Measurements from ENCODE around the gene SOX5. TPM values are rescaled to one million over a fixed set of nuclear protein-coding genes. Genes with fewer than 3 reads are reported as not detected.

Gene SOX5
- total RNA-seq, 1 experiment from 2014 or later: 3.1 TPM

DNA sequence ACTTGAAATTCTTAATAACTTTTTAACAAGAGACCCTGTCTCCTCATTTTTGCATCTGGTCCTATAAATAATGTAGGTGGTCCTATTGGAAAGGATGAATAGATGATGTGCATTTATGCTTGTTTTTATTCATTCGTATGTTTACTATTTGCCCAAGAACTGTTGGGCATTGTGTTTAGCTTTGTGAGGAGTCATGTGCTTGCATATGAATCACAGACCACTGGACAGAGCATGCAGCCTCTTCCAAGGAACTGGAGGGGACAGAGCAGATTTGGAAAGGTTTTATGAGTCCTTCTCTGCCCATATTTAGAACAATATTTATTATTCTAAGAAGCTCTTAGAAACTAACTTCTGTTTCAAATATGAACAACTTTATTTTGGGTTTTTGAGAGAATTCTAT, 414.0 kb downstream of the SOX5 start:
- Mint-ChIP-seq H3K4me1 (peaks cover 9 to 19% of the 10 kb centered on the region in 2 experiments), H3K27ac (no peak overlapping the region), H3K27me3 (ENCODE audit: low read depth) (no peaks in the 10 kb centered on the region), H3K36me3 (ENCODE audit: insufficient read depth in 1 of 3, low read depth in 3 of 3) (peaks cover 0 to 9% (median 1%) of the 10 kb centered on the region in 3 experiments; a peak in 3 of 7 replicates), H3K9me3 (peaks cover 0 to 3% of the 10 kb centered on the region in 2 experiments; a peak in 2 of 5 replicates), H3K4me3 (no peak overlapping the region)
- no peaks in the 10 kb centered on the region; the same call in 1 of the 2 replicates for H3K4me1 ChIP-seq (ENCODE audit: insufficient read depth, low read length)
- WGBS (ENCODE audit: extremely low coverage, insufficient read length, low lambda C conversion rate): no CpG with 5 or more reads among the region's 1 CpG
- H3K9ac ChIP-seq (ENCODE audit: extremely low read depth, insufficient read length, low read length): no peak overlapping the region
- H3T11ph ChIP-seq (ENCODE audit: low read length): no peak overlapping the region
- H3K4me2 ChIP-seq (ENCODE audit: insufficient read depth, insufficient read length, low read length): no peak overlapping the region
- DNase-seq: no peak
- H2BK20ac ChIP-seq (ENCODE audit: low read depth, low read length, poor library complexity, severe bottlenecking): no peak overlapping the region
- H3K79me1 ChIP-seq (ENCODE audit: insufficient read depth, low read depth, low read length, poor library complexity, severe bottlenecking): no peaks in the 10 kb centered on the region
- no peak overlapping the region for H3K27ac ChIP-seq (ENCODE audit: insufficient read length, low read depth, low read length)
- H2BK5ac ChIP-seq (ENCODE audit: insufficient read length, low read length): no peak overlapping the region
- no peak overlapping the region for H2BK15ac ChIP-seq (ENCODE audit: low read depth, low read length)
- H2AFZ ChIP-seq (ENCODE audit: low read length): no peak overlapping the region
- H2AK5ac ChIP-seq (ENCODE audit: insufficient read length, low read length): no peak overlapping the region
- no peak overlapping the region for H2BK12ac ChIP-seq (ENCODE audit: insufficient read length, low read depth, low read length)
- no peaks in the 10 kb centered on the region for H3K23me2 ChIP-seq (ENCODE audit: insufficient read length, low read depth, low read length, poor library complexity, severe bottlenecking)
- H4K20me1 ChIP-seq (ENCODE audit: control insufficient read depth, insufficient read depth, insufficient read length): no peaks in the 10 kb centered on the region
- no peak overlapping the region for H3K23ac ChIP-seq (ENCODE audit: insufficient read length, low read depth, low read length)
- H4K5ac ChIP-seq (ENCODE audit: insufficient read length, low read depth, low read length): no peak overlapping the region
- no peaks in the 10 kb centered on the region for H3K79me2 ChIP-seq (ENCODE audit: insufficient read depth, low read length)
- H3K56ac ChIP-seq (ENCODE audit: insufficient read length, low read depth, low read length): no peak overlapping the region
- no peak overlapping the region for H3K18ac ChIP-seq (ENCODE audit: insufficient read length, low read depth, low read length)
- H4K8ac ChIP-seq (replicated peaks; ENCODE audit: insufficient read length, low read depth, low read length): no peak overlapping the region
- TF ChIP-seq, protein P1, sequence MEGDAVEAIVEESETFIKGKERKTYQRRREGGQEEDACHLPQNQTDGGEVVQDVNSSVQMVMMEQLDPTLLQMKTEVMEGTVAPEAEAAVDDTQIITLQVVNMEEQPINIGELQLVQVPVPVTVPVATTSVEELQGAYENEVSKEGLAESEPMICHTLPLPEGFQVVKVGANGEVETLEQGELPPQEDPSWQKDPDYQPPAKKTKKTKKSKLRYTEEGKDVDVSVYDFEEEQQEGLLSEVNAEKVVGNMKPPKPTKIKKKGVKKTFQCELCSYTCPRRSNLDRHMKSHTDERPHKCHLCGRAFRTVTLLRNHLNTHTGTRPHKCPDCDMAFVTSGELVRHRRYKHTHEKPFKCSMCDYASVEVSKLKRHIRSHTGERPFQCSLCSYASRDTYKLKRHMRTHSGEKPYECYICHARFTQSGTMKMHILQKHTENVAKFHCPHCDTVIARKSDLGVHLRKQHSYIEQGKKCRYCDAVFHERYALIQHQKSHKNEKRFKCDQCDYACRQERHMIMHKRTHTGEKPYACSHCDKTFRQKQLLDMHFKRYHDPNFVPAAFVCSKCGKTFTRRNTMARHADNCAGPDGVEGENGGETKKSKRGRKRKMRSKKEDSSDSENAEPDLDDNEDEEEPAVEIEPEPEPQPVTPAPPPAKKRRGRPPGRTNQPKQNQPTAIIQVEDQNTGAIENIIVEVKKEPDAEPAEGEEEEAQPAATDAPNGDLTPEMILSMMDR (conservative IDR thresholded peaks at IDR 0.05): no peak
- no peak overlapping the region for H2BK120ac ChIP-seq (ENCODE audit: low read depth, low read length, poor library complexity, severe bottlenecking)
- H3K27me3 ChIP-seq (ENCODE audit: insufficient read depth, low read length): no peaks in the 10 kb centered on the region
- no peak overlapping the region for H3K4ac ChIP-seq (ENCODE audit: low read depth, low read length)
- H3K14ac ChIP-seq (ENCODE audit: insufficient read depth, low read length): no peak overlapping the region
- H4K91ac ChIP-seq (ENCODE audit: insufficient read length, low read depth, low read length): no peak overlapping the region
- H3K9me3 ChIP-seq (ENCODE audit: control insufficient read depth, low read depth, low read length): no peaks in the 10 kb centered on the region

Measured in H9 (cell line).